K562 (cell line): ENCODE measurements around the gene BAHD1. TPM values are rescaled to one million over a fixed set of nuclear protein-coding genes. Genes with fewer than 3 reads are reported as not detected.

ENCODE experiments used
- BCLAF1 ChIP-seq, 2 experiments: fragments of 450-650 bp in 1 of 2; IDR thresholded peaks; 2 replicates each; pipeline ENCODE4 v1.6.1; 2011 to 2017; ENCODE audit warnings: low read depth in 2 of 2, antibody characterized with exemption in 1 of 2, borderline replicate concordance in 1 of 2, low read length in 1 of 2, mild to moderate bottlenecking in 1 of 2, mixed read lengths in 1 of 2; ENCODE audit not compliant: control insufficient read depth in 1 of 2
- BDP1 ChIP-seq: IDR thresholded peaks from 3 replicates; pipeline ENCODE4 v1.6.1; 2011; ENCODE audit not compliant: insufficient read length, insufficient read depth
- BHLHE40 ChIP-seq: IDR thresholded peaks from 2 replicates; pipeline ENCODE4 v1.6.1; 2011; ENCODE audit warnings: low read length, improper control_type of control experiment
- CBX3 ChIP-seq, 2 experiments: IDR thresholded peaks; 1 replicate in 1 of 2; 2 replicates in 1 of 2; pipeline ENCODE4 v1.6.1; 2012; ENCODE audit warnings: inconsistent platforms in 2 of 2, low read length in 2 of 2, borderline replicate concordance in 1 of 2, control low read depth in 1 of 2
- ELF1 ChIP-seq: fragments of 200-800 bp; sonication (Bioruptor generic); IDR thresholded peaks from 2 replicates; pipeline ENCODE4 v1.6.1; 2016; ENCODE audit warnings: missing genetic modification characterization, missing compliant biosample characterization
- ELK3 ChIP-seq: fragments of 450-650 bp; formaldehyde crosslinking; IDR thresholded peaks from 2 replicates; pipeline ENCODE4 v1.4.0; 2020; ENCODE audit warnings: mild to moderate bottlenecking
- ETS1 ChIP-seq: conservative IDR thresholded peaks from 2 replicates; pipeline ENCODE4 v1.6.1; 2011; ENCODE audit warnings: low read depth, mild to moderate bottlenecking, low read length; ENCODE audit not compliant: control insufficient read depth
- FOSL1 ChIP-seq: fragments of 200-800 bp; sonication (Bioruptor generic); conservative IDR thresholded peaks from 2 replicates; pipeline ENCODE4 v1.6.1; 2016; ENCODE audit warnings: missing genetic modification characterization, missing compliant biosample characterization
- FOXJ3 ChIP-seq: sonication (generic); formaldehyde crosslinking; IDR thresholded peaks from 2 replicates; pipeline ENCODE4 v1.4.0; 2020; ENCODE audit warnings: mild to moderate bottlenecking, missing genetic modification reagents
- GABPA ChIP-seq: fragments of 200-800 bp; sonication (Bioruptor generic); conservative IDR thresholded peaks from 2 replicates; pipeline ENCODE4 v1.6.1; 2016; ENCODE audit warnings: low read depth, missing genetic modification characterization, missing compliant biosample characterization
- HNRNPLL ChIP-seq: fragments of 200-400 bp; formaldehyde crosslinking; IDR thresholded peaks from 2 replicates; pipeline ENCODE4 v1.6.1; 2017; ENCODE audit warnings: low read length, low read depth, mild to moderate bottlenecking; ENCODE audit not compliant: poor library complexity, severe bottlenecking
- IRF1 ChIP-seq: sonication (generic); formaldehyde crosslinking; IDR thresholded peaks from 2 replicates; pipeline ENCODE4 v1.8.0; 2022; ENCODE audit warnings: missing genetic modification reagents, mild to moderate bottlenecking, borderline replicate concordance
- L3MBTL2 ChIP-seq: fragments of 450-650 bp; IDR thresholded peaks from 2 replicates; pipeline ENCODE4 v1.6.1; 2016; ENCODE audit warnings: mild to moderate bottlenecking, moderate library complexity
- MAZ ChIP-seq, 2 experiments: fragments of 450-650 bp in 1 of 2; sonication (generic) in 1 of 2; formaldehyde crosslinking; IDR thresholded peaks in 1 of 2; conservative IDR thresholded peaks in 1 of 2; 2 replicates each; pipeline versions ENCODE4 v1.4.0 to v1.5.0; 2020; ENCODE audit warnings: mild to moderate bottlenecking in 1 of 2, missing genetic modification reagents in 1 of 2
- PHF20 ChIP-seq: fragments of 450-650 bp; IDR thresholded peaks from 2 replicates; pipeline ENCODE4 v1.6.1; 2018; ENCODE audit not compliant: partially characterized antibody
- PHF8 ChIP-seq: fragments of 200-600 bp; sonication (generic); IDR thresholded peaks from 2 replicates; pipeline ENCODE4 v1.6.1; 2012; ENCODE audit warnings: mixed run types, mild to moderate bottlenecking, inconsistent platforms, low read length, moderate library complexity, borderline replicate concordance
- RBM25 ChIP-seq: fragments of 200-400 bp; formaldehyde crosslinking; IDR thresholded peaks from 2 replicates; pipeline ENCODE4 v1.6.1; 2018; ENCODE audit warnings: low read length, low read depth, moderate library complexity; ENCODE audit not compliant: severe bottlenecking
- TCF3 ChIP-seq: sonication (generic); formaldehyde crosslinking; IDR thresholded peaks from 2 replicates; pipeline ENCODE4 v1.4.0; 2020; ENCODE audit warnings: mild to moderate bottlenecking, missing genetic modification reagents
- ZNF239 ChIP-seq: fragments of 250-450 bp; sonication (Bioruptor Pico); IDR thresholded peaks from 2 replicates; pipeline ENCODE4 v1.4.0; 2020; ENCODE audit warnings: mild to moderate bottlenecking
- ZSCAN32 ChIP-seq: fragments of 450-650 bp; formaldehyde crosslinking; IDR thresholded peaks from 2 replicates; pipeline ENCODE4 v1.4.0; 2020; ENCODE audit warnings: mild to moderate bottlenecking, moderate library complexity
- ZZZ3 ChIP-seq: fragments of 450-650 bp; IDR thresholded peaks from 2 replicates; pipeline ENCODE4 v1.6.1; 2016; ENCODE audit warnings: antibody characterized with exemption, mild to moderate bottlenecking, moderate library complexity
- polyA plus RNA-seq, 8 experiments: library from polyadenylated mRNA; depleted of rRNA in 4 of 8; stranded (reverse) in 5 of 8; unstranded in 3 of 8; fragments of >200 nt; fragmentation: Nextera tagmentation in 2 of 8; fragmentation: Illumina TruSeq in 1 of 8; extraction: Ambion mirVana in 2 of 8; extraction: Trizol in 1 of 8; gene quantifications; 2 replicates each; pipeline versions ENCODE4 v1.2.1 to v1.2.3, GENCODE V29; 2011 to 2014; ENCODE audit warnings: inconsistent platforms in 1 of 8, missing spikeins in 1 of 8
- total RNA-seq, 7 experiments: library from RNA; depleted of rRNA in 6 of 7; stranded (reverse); fragments of >200 nt in 6 of 7; fragmentation: Illumina TruSeq in 2 of 7; extraction: Trizol in 2 of 7; gene quantifications; 2 replicates each; pipeline versions ENCODE4 v1.2.1 to v1.2.3, GENCODE V29; 2011 to 2021; ENCODE audit warnings: low replicate concordance in 1 of 7

The BAHD1 gene
- total and polyA plus RNA-seq, 9 of the 15 experiments (the other 6 are each of a cell fraction or from before 2014, with no cell fraction given) = 0.55 to 38.5 (median 11.5) TPM

GRCh38 chr15:40440743-40441564, at the start of gene BAHD1 (continued):
- TF ChIP-seq PHF8 (peak; percentile 34; the same call in 1 of the 2 replicates), IRF1 (CRISPR knock-in tag) (no peak), FOXJ3 (CRISPR knock-in tag) (no peak), FOSL1 (tag) (peak; percentile 14; the same call in 1 of the 2 replicates), MAZ (CRISPR knock-in tag; conservative IDR thresholded peaks at IDR 0.05 in 1 of 2, IDR thresholded peaks at IDR 0.05 in 1 of 2) (peak; percentile 49 to 85), ZZZ3 (no peak), CBX3 (IDR thresholded peaks at IDR 0.05; ENCODE audit: borderline replicate concordance in 1 of 2, low read length in 2 of 2) (no peak), HNRNPLL (peak; percentile 94), ELF1 (tag) (peak; percentile 86), GABPA (tag) (peak; percentile 58; the same call in 1 of the 2 replicates), ZNF239 (CRISPR knock-in tag) (no peak), RBM25 (peak; percentile 97), BCLAF1 (IDR thresholded peaks at IDR 0.05; ENCODE audit: borderline replicate concordance in 1 of 2, control insufficient read depth in 1 of 2, low read depth in 2 of 2, low read length in 1 of 2) (no peak), ETS1 (peak; percentile 45; the same call in 1 of the 2 replicates), TCF3 (CRISPR knock-in tag) (no peak), PHF20 (no peak), ELK3 (CRISPR knock-in tag) (no peak), BDP1 (no peak), BHLHE40 (no peak), ZSCAN32 (no peak), L3MBTL2 (peak; percentile 18; the same call in 1 of the 2 replicates)
